Panc1 (cell line): Measurements from ENCODE around the gene LMF1. TPM values are rescaled to one million over a fixed set of nuclear protein-coding genes. Genes with fewer than 3 reads are reported as not detected.
A peak's percentile ranks its signal among the peaks of the same experiment; 100 is the strongest.

Source experiments
- ATAC-seq: fragments of 200-7000 bp; cut with Tn5 transposase; 2 replicates; pipeline ENCODE4 v1.9.1; 2020; ENCODE audit warnings: mild to moderate bottlenecking, moderate library complexity
- BruUV-seq: library from RNA; stranded (reverse); fragments of 400-500 nt; replicated peaks from 2 replicates; lab custom pipeline; 2021; lab: Mats Ljungman, UMichigan
- CTCF ChIA-PET: fragments of 300-600 bp; sonication (Branson Sonifier 250); formaldehyde crosslinking; loops from one replicate; lab custom pipeline; 2022; ENCODE audit warnings: antibody characterized with exemption; lab: Charles Lee
- POLR2A ChIA-PET: fragments of 300-600 bp; sonication (Branson Sonifier 250); formaldehyde crosslinking; loops from one replicate; lab custom pipeline; 2022; ENCODE audit warnings: antibody characterized with exemption; lab: Charles Lee
- DNase-seq: peaks from one replicate; pipeline ENCODE4 v3.0.0-alpha.2; 2010; ENCODE audit warnings: low read depth, low spot score
- H3K27ac ChIP-seq: 2 replicates; pipeline ENCODE4 v1.5.1; 2011; ENCODE audit warnings: mild to moderate bottlenecking, low read length, inconsistent platforms
- H3K27me3 ChIP-seq: fragments of 200-500 bp; sonication (Bioruptor generic); 2 replicates; pipeline ENCODE4 v1.6.0; 2014; ENCODE audit warnings: low read length, inconsistent platforms; ENCODE audit not compliant: control insufficient read depth, insufficient read depth
- H3K36me3 ChIP-seq: fragments of 200-500 bp; sonication (Bioruptor generic); 2 replicates; pipeline ENCODE4 v1.5.1; 2014; ENCODE audit warnings: inconsistent platforms, mild to moderate bottlenecking, low read length, moderate library complexity; ENCODE audit not compliant: control insufficient read depth, insufficient read depth
- H3K4me1 ChIP-seq: 2 replicates; pipeline ENCODE4 v1.5.1; 2011; ENCODE audit warnings: inconsistent platforms, mild to moderate bottlenecking, low read length, moderate library complexity; ENCODE audit not compliant: control insufficient read depth, insufficient read depth
- H3K4me3 ChIP-seq, 2 experiments: 2 replicates each; pipeline ENCODE4 v1.5.1; 2011 to 2012; ENCODE audit warnings: low read depth in 2 of 2, low read length in 2 of 2, mild to moderate bottlenecking in 2 of 2, inconsistent platforms in 1 of 2, moderate library complexity in 1 of 2
- H3K9me3 ChIP-seq: fragments of 200-500 bp; sonication (Bioruptor generic); 2 replicates; pipeline ENCODE4 v1.5.1; 2014; ENCODE audit warnings: low read depth, mild to moderate bottlenecking, inconsistent platforms, low read length, moderate library complexity; ENCODE audit not compliant: control insufficient read depth, insufficient read depth
- POLR2AphosphoS5 ChIP-seq: IDR thresholded peaks from 2 replicates; pipeline ENCODE4 v1.6.1; 2012; ENCODE audit warnings: mild to moderate bottlenecking, low read depth, low read length, moderate library complexity
- SIN3A ChIP-seq: IDR thresholded peaks from 2 replicates; pipeline ENCODE4 v1.6.1; 2012; ENCODE audit warnings: low read depth, mild to moderate bottlenecking, low read length, moderate library complexity, borderline replicate concordance; ENCODE audit not compliant: insufficient read depth
- TCF7L2 ChIP-seq: IDR thresholded peaks from 2 replicates; pipeline ENCODE4 v1.6.1; 2011; ENCODE audit warnings: mild to moderate bottlenecking, low read depth, low read length, inconsistent platforms
- in situ Hi-C: cut with HindIII; loops from 2 replicates; pipeline ENCODE4 v1.10.0; 2016; ENCODE audit warnings: low sequenced_read_pairs, low pct_unique_long_range_greater_than_20kb
- intact Hi-C: fragments of 100-400 bp; cut with micrococcal nuclease; formaldehyde crosslinking; loops from one replicate; pipeline ENCODE4 v1.10.0; 2022; ENCODE audit not compliant: unreplicated experiment
- total RNA-seq: library from RNA; stranded (reverse); gene quantifications from one replicate; pipeline ENCODE4 v1.2.1, GENCODE V29; 2021; ENCODE audit not compliant: unreplicated experiment
- TF ChIP-seq, protein P1 (sequence below), 2 experiments: IDR thresholded peaks; 2 replicates each; pipeline ENCODE4 v1.6.1; 2011 to 2012; ENCODE audit warnings: low read depth in 2 of 2, control low read depth in 1 of 2, low read length in 1 of 2, mild to moderate bottlenecking in 1 of 2, moderate library complexity in 1 of 2; ENCODE audit not compliant: insufficient read depth in 1 of 2
- TF ChIP-seq, protein P2 (sequence below): fragments of 450-650 bp; IDR thresholded peaks from 2 replicates; pipeline ENCODE4 v1.5.1; 2017; ENCODE audit warnings: mild to moderate bottlenecking

The LMF1 gene
- total RNA-seq, 1 experiment from 2014 or later, result 24.3 TPM

DNA sequence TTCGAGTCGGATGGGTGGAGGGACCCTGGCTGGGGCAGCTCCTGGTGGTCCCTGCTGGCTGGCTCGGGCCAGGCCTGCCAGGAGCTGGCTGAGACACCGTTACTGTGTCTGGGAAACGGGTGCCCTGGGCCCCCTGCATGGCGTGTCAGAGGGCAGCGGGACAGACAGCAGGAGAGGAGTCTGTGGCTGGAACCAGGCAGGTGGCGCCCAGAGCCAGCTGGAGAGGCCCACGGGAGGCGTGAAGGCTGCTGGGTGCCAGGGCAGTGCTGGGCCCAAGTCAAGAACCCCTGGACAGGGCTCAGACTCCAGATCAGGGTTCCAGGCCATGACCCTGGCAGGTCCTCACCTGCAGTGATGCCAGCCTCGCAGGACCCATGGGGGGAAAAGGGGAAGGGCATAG, 27.4 kb upstream of the LMF1 start:
- H3K27ac ChIP-seq, result no peak overlapping the region
- no peaks in the 10 kb centered on the region; the same call in 1 of the 2 replicates for H3K27me3 ChIP-seq
- TF ChIP-seq, protein P1, sequence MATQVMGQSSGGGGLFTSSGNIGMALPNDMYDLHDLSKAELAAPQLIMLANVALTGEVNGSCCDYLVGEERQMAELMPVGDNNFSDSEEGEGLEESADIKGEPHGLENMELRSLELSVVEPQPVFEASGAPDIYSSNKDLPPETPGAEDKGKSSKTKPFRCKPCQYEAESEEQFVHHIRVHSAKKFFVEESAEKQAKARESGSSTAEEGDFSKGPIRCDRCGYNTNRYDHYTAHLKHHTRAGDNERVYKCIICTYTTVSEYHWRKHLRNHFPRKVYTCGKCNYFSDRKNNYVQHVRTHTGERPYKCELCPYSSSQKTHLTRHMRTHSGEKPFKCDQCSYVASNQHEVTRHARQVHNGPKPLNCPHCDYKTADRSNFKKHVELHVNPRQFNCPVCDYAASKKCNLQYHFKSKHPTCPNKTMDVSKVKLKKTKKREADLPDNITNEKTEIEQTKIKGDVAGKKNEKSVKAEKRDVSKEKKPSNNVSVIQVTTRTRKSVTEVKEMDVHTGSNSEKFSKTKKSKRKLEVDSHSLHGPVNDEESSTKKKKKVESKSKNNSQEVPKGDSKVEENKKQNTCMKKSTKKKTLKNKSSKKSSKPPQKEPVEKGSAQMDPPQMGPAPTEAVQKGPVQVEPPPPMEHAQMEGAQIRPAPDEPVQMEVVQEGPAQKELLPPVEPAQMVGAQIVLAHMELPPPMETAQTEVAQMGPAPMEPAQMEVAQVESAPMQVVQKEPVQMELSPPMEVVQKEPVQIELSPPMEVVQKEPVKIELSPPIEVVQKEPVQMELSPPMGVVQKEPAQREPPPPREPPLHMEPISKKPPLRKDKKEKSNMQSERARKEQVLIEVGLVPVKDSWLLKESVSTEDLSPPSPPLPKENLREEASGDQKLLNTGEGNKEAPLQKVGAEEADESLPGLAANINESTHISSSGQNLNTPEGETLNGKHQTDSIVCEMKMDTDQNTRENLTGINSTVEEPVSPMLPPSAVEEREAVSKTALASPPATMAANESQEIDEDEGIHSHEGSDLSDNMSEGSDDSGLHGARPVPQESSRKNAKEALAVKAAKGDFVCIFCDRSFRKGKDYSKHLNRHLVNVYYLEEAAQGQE (IDR thresholded peaks at IDR 0.05; ENCODE audit: insufficient read depth in 1 of 2, low read depth in 2 of 2, low read length in 1 of 2), result no peak
- no peak for TF ChIP-seq TCF7L2
- TF ChIP-seq, protein P2, sequence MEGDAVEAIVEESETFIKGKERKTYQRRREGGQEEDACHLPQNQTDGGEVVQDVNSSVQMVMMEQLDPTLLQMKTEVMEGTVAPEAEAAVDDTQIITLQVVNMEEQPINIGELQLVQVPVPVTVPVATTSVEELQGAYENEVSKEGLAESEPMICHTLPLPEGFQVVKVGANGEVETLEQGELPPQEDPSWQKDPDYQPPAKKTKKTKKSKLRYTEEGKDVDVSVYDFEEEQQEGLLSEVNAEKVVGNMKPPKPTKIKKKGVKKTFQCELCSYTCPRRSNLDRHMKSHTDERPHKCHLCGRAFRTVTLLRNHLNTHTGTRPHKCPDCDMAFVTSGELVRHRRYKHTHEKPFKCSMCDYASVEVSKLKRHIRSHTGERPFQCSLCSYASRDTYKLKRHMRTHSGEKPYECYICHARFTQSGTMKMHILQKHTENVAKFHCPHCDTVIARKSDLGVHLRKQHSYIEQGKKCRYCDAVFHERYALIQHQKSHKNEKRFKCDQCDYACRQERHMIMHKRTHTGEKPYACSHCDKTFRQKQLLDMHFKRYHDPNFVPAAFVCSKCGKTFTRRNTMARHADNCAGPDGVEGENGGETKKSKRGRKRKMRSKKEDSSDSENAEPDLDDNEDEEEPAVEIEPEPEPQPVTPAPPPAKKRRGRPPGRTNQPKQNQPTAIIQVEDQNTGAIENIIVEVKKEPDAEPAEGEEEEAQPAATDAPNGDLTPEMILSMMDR, result no peak
- TF ChIP-seq SIN3A, result no peak
- TF ChIP-seq POLR2AphosphoS5, result no peak
- peaks cover 21% of the 10 kb centered on the region for H3K4me1 ChIP-seq
- CTCF ChIA-PET, result no interaction called here
- DNase-seq (no peak), ATAC-seq (no peak)
- in situ Hi-C loops (no loop called here), intact Hi-C loops (no loop called here)
- no peaks in the 10 kb centered on the region for H3K36me3 ChIP-seq
- BruUV-seq, result no TSS peak
- POLR2A ChIA-PET, result no interaction called here
- no peak overlapping the region for H3K4me3 ChIP-seq
- no peaks in the 10 kb centered on the region for H3K9me3 ChIP-seq

DNA sequence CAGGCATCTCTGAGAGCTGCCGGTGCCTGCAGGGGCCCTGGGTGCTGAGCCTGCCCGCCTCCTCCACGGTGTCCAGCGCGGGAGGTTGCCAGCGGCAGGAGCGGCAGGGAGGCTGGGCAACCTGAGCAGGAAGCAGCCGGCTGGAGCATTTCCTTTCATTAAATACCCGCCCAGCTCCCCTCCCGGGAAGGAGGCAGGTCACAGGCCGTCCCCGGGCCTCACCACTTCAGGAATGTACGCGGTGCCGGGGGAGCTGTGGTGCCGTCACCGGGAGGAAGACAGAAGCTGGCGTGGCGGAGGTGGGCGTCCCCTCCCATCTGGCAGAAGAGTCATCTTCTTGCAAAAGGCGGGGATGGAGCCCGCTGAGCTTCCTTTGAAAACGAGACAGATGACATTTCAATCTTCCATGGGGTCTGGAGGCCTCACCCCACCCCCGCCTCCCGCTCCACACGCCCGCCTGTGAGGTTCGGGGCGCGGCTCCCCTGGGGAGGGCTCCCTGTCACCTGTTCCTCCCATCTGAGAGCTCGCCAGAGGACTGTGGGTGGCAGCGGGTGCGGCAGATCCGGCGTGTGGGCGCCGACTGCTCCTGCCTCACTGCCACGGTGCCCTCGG, 26.8 kb upstream of the LMF1 start:
- BruUV-seq, result no TSS peak
- Histone ChIP-seq H3K36me3 (no peaks in the 10 kb centered on the region), H3K27ac (no peak overlapping the region), H3K27me3 (no peaks in the 10 kb centered on the region; the same call in 1 of the 2 replicates), H3K4me1 (peaks cover 14% of the 10 kb centered on the region), H3K4me3 (peak overlapping the region in 1 of 2 experiments; percentile 1; a peak in 1 of 4 replicates), H3K9me3 (no peaks in the 10 kb centered on the region)
- ChIA-PET CTCF (no interaction called here), POLR2A (no interaction called here)
- DNase-seq, result no peak
- in situ Hi-C loops (no loop called here), intact Hi-C loops (no loop called here)
- no peak for TF ChIP-seq TCF7L2
- TF ChIP-seq, protein P1 (IDR thresholded peaks at IDR 0.05; ENCODE audit: insufficient read depth in 1 of 2, low read depth in 2 of 2, low read length in 1 of 2), result no peak
- TF ChIP-seq POLR2AphosphoS5, result no peak
- no peak for TF ChIP-seq SIN3A
- TF ChIP-seq, protein P2, result no peak
- ATAC-seq, result peak; percentile 63; the same call in 1 of the 2 replicates
